Measurements from ENCODE around the gene HOXD9.

Gene HOXD9

GRCh38 chr2:176126929-176127773 is 4.6 kb downstream of the HOXD9 start:
- TF ChIP-seq RAD21 (IDR thresholded peaks at IDR 0.05; ENCODE audit: low read depth), result peak; percentile 87
- TF ChIP-seq, protein P1, sequence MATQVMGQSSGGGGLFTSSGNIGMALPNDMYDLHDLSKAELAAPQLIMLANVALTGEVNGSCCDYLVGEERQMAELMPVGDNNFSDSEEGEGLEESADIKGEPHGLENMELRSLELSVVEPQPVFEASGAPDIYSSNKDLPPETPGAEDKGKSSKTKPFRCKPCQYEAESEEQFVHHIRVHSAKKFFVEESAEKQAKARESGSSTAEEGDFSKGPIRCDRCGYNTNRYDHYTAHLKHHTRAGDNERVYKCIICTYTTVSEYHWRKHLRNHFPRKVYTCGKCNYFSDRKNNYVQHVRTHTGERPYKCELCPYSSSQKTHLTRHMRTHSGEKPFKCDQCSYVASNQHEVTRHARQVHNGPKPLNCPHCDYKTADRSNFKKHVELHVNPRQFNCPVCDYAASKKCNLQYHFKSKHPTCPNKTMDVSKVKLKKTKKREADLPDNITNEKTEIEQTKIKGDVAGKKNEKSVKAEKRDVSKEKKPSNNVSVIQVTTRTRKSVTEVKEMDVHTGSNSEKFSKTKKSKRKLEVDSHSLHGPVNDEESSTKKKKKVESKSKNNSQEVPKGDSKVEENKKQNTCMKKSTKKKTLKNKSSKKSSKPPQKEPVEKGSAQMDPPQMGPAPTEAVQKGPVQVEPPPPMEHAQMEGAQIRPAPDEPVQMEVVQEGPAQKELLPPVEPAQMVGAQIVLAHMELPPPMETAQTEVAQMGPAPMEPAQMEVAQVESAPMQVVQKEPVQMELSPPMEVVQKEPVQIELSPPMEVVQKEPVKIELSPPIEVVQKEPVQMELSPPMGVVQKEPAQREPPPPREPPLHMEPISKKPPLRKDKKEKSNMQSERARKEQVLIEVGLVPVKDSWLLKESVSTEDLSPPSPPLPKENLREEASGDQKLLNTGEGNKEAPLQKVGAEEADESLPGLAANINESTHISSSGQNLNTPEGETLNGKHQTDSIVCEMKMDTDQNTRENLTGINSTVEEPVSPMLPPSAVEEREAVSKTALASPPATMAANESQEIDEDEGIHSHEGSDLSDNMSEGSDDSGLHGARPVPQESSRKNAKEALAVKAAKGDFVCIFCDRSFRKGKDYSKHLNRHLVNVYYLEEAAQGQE (IDR thresholded peaks at IDR 0.05; ENCODE audit: low read depth), result no peak

- TF ChIP-seq TEAD4 (IDR thresholded peaks at IDR 0.05), result no peak
- no peak for TF ChIP-seq ZBTB7A (IDR thresholded peaks at IDR 0.05; ENCODE audit: low read depth)
- no peak for TF ChIP-seq RAD21 (IDR thresholded peaks at IDR 0.05; ENCODE audit: low read depth)
- TF ChIP-seq TCF12 (IDR thresholded peaks at IDR 0.05; ENCODE audit: low read depth), result no peak
- TF ChIP-seq MAX (IDR thresholded peaks at IDR 0.05), result no peak
- no peak for TF ChIP-seq EGR1 (IDR thresholded peaks at IDR 0.05)
- no peak for TF ChIP-seq EP300 (IDR thresholded peaks at IDR 0.05; ENCODE audit: borderline replicate concordance)
- TF ChIP-seq, protein P1 (IDR thresholded peaks at IDR 0.05; ENCODE audit: low read depth), result no peak
- no peak for TF ChIP-seq YY1 (IDR thresholded peaks at IDR 0.05; ENCODE audit: low read depth)
- TF ChIP-seq FOXM1 (IDR thresholded peaks at IDR 0.05; ENCODE audit: borderline replicate concordance, low read depth), result no peak
- TF ChIP-seq NFIC (IDR thresholded peaks at IDR 0.05), result no peak
- TF ChIP-seq CEBPB (IDR thresholded peaks at IDR 0.05), result no peak
Measured at GRCh38 chr2:176127774-176128072, 5.2 kb downstream of the HOXD9 start.

DNA sequence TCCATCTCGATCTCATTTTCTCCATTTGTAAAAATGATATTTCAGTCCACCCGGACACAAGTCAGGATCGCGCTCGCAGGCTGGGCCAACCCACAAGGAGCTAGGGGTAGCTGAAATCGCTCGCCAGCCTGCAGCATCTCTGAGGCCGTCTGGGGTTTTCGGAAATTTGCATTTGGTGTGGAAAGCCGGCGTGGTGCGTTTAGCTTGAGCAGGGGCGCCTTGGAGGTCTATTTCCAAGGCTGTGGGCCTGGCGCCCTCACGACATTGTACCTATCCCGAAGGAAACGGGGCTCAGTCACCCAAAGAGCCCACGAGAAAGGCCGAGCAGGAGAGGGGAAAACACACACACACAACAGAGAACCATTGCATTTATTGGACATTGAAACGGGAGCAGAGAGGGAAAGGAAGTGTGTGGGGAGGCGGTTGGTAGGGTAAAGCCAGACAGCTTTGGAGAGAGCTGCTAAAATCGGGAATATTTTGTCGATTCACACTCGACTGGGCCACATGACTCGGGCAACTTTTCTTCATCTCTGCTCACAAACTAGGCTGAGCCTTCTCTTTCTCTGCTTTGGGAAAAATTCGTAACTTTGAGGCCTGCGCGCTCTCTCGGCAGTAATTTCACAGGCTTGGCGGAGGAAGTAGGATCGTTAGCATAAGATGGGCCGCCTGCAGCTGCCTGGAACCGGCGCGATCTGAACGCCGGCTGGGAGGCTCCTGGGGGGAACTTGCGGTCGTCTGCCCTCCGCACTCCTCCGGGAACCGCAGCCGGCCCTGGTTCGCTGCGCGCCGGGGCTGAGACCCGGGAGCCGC is 5.9 kb downstream of the HOXD9 start:
- TF ChIP-seq FOXM1 (IDR thresholded peaks at IDR 0.05; ENCODE audit: borderline replicate concordance, low read depth) (no peak), NFIC (IDR thresholded peaks at IDR 0.05) (no peak)
- TF ChIP-seq, protein P1 (IDR thresholded peaks at IDR 0.05; ENCODE audit: low read depth), result no peak

GRCh38 chr2:176128982-176129796 is 6.7 kb downstream of the HOXD9 start, which contains the start of gene HOXD8:
Gene HOXD8, plus strand, starts transcription at chr2:176129705. Its CDS starts 662 bp downstream, at chr2:176130367.
- TF ChIP-seq MAX (IDR thresholded peaks at IDR 0.05) (peak; percentile 88), CEBPB (IDR thresholded peaks at IDR 0.05) (no peak), NFIC (IDR thresholded peaks at IDR 0.05) (peak; percentile 65), ZBTB7A (IDR thresholded peaks at IDR 0.05; ENCODE audit: low read depth) (0 out of 2 replicates have a peak, but pooled peaks have one; percentile 21), FOXM1 (IDR thresholded peaks at IDR 0.05; ENCODE audit: borderline replicate concordance, low read depth) (peak; percentile 30; the same call in 1 of the 2 replicates), CREB1 (IDR thresholded peaks at IDR 0.05; ENCODE audit: low read depth) (no peak), TCF12 (IDR thresholded peaks at IDR 0.05; ENCODE audit: low read depth) (peak; percentile 55), RAD21 (IDR thresholded peaks at IDR 0.05; ENCODE audit: low read depth) (peak; percentile 2; the same call in 1 of the 2 replicates), EGR1 (IDR thresholded peaks at IDR 0.05) (no peak), EP300 (IDR thresholded peaks at IDR 0.05; ENCODE audit: borderline replicate concordance) (peak; percentile 36; the same call in 1 of the 2 replicates), TEAD4 (IDR thresholded peaks at IDR 0.05) (peak; percentile 64; the same call in 1 of the 2 replicates), TAF1 (IDR thresholded peaks at IDR 0.05; ENCODE audit: low read depth) (peak; percentile 94), YY1 (IDR thresholded peaks at IDR 0.05; ENCODE audit: low read depth) (peak; percentile 58; the same call in 1 of the 2 replicates)
- TF ChIP-seq, protein P1 (IDR thresholded peaks at IDR 0.05; ENCODE audit: low read depth), result no peak
- TF ChIP-seq, protein P2, sequence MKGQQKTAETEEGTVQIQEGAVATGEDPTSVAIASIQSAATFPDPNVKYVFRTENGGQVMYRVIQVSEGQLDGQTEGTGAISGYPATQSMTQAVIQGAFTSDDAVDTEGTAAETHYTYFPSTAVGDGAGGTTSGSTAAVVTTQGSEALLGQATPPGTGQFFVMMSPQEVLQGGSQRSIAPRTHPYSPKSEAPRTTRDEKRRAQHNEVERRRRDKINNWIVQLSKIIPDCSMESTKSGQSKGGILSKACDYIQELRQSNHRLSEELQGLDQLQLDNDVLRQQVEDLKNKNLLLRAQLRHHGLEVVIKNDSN (IDR thresholded peaks at IDR 0.05), result peak; percentile 24; the same call in 1 of the 2 replicates

Data from Ishikawa (cell line).